HG02759 (cell line): Measurements from ENCODE around the gene ENOSF1.

Source experiments
- ATAC-seq: cut with Tn5 transposase; IDR thresholded peaks from one replicate; pipeline ENCODE4 v1.9.1; 2021; ENCODE audit warnings: mild to moderate bottlenecking, moderate library complexity; ENCODE audit not compliant: unreplicated experiment

Gene ENOSF1

DNA sequence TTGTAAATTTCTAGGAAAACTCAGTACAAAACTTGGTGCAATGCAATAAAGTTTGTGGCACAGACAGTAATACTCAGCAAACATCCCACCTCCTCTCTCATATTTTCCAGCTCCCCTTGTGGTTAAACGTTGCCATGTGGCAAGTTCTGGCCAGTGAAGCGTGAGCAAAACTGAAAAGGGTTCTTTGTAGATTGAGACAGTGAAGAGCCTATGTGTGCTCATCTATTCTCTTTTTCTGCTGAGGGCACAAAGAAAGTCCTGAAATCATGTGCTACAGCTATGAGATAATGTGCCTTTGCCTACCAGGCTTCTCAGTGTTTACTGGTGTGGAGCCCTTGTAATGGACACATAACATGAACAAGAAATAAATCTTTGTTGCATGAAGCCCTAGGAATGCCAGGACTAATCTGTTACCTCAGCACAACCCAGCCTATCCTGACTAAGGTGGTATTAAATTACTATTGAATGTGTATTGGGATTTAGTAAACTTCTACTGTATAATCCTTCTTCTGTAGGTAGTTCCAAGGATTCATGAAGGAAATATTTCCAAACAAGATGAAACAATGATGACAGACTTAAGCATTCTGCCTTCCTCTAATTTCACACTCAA is 67.9 kb downstream of the ENOSF1 start:
- ATAC-seq: no peak

DNA sequence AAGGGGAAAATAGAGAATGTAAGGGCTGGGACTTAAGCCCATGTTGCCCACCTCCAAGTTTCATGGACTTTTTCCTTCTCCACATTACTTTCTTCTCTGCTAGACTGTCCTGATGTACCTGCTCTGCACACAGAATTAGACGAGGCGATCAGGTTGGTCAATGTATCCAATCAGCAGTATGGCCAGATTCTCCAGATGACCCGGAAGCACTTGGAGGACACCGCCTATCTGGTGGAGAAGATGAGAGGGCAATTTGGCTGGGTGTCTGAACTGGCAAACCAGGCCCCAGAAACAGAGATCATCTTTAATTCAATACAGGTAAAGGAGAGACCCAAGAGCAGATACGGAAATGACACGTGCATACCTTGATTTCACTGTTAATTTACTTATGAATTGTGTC is 71.2 kb downstream of the ENOSF1 start:
- no peak for ATAC-seq

- no peak for ATAC-seq
These were observed 77.3 kb downstream of the ENOSF1 start for GRCh38 chr18:635171-635570.

GRCh38 chr18:634551-635045 is 77.8 kb downstream of the ENOSF1 start:
- ATAC-seq: no peak

DNA sequence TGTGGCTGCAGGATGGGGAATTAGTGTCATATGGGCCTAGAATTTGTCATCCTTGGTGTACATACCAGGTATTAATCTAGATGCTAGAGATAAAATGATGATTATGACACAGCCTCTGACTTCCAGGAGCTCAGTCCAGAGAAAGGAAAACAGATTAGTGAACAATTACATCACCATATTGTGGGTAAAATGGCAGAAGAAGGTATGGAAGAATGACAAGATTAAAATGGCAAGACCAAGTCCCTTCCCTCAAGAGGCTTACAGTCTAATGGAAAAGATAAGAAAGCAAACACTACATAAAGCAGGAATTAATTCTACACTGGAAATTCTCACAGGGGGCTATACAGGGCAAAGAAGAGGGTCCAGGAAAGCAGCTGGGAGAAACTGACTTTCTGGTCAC is 80.9 kb downstream of the ENOSF1 start:
- ATAC-seq: no peak

DNA sequence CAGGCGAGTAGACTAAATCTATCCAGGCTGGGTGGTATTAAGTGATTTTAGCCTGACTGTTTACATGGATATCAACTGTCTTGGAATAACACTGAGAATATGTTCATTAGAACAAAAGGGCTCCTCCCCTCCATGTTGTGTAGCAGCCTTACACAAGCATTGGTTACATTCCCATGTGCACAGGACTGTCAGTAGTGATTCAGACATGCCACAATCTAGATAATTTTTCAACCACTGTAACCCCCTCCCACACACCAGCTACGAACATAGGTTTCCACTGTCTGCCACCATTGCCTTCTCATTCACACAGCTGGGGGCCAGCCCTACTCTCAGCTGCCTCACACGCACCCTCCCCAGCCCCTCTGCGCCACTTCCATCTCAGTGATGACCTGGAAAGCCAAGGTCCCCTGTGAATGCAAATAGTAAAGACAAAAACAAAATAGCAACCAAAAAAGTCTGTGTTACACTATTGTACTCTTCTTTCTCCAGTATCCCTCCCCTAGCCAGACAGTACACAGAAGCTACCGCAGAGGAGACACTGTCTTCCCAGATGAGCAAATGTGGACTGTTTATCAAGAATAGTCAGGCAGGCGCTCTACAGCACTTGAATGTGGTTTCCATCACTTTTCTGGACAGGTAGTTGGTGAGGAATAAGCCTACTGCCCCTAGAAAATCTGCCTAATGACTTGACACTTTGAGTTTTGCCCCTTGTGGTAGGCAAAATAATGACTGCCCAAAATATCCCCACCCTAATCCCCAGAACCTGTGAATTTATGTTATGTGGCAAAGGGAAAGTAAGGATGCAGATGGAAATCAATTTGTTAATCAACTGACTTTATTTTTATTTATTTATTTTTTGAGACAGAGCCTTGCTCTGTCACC is 82.9 kb downstream of the ENOSF1 start:
- ATAC-seq: no peak

GRCh38 chr18:627231-627630 is 85.2 kb downstream of the ENOSF1 start:
- ATAC-seq: no peak

- ATAC-seq: peak; percentile 71
These were observed 88.4 kb downstream of the ENOSF1 start for GRCh38 chr18:623761-624620.

DNA sequence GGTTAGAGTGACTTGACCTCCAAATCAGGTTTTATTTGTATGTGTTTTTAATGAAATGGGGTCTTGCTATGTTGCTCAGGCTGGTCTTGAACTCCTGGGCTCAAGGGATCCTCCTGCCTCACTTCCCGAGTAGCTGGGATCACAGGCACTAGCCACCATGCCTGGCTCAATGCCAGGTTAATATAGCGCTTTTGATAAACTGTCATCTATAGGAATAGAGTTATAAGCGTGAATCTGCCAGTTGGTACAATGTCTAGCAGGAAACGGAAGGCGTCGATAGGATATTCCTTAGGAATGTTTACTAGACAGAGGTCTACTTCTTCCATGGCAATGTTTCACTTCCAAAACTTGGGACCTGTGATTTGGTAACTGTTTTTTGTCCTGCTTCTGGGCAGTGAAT is 90.1 kb downstream of the ENOSF1 start:
- ATAC-seq: no peak

DNA sequence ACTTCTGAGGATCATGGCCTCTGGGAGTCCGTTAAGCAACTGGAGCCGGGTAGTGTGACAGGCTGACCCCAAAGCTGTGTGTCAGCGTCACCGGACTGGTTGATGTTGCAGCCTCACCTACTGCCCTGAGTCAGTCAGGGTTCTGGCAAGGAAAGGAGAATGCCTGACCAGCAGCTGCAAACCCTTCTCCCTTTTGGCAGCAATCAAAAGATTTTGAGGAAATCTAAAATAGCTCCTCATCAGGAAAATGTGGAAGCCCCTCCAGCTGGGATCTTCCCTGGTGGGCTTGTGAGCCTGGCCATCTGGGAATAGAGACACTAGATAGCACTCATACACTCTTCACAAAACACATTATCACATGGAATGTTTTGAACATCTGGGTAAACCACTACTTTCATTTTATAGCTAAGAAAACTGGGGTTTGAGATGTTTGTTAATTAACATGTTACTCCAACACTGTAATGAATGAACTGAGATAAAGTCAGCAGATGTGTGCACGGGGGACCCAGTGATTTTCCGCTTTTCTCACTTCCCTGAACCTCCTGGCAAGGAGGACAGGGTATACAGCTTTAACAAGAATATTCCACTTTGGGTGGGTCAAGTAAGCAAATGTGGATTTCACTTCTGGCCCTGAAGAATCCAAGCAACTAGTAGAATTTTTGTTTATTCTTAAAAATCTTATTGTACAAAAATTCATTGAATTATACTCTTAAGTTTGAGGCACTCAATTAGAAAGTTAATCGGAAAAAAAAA is 91.0 kb downstream of the ENOSF1 start:
- ATAC-seq: no peak
